HEK293 (cell line): Measurements from ENCODE around the gene AURKA.

Experiments used
- CTCF ChIA-PET: fragments of 350-600 bp; formaldehyde crosslinking; extraction: SDS; loops from one replicate; lab custom pipeline; 2021; ENCODE audit warnings: antibody characterized with exemption; lab: Yijun Ruan, JAX
- POLR2A ChIA-PET: fragments of 300-600 bp; formaldehyde crosslinking; extraction: SDS; loops from one replicate; lab custom pipeline; 2020; ENCODE audit warnings: antibody characterized with exemption, inconsistent platforms; lab: Yijun Ruan, JAX
- H3K27ac ChIP-seq: fragments of 200-500 bp; sonication (Bioruptor generic); 2 replicates; pipeline ENCODE4 v1.5.1; 2014; ENCODE audit warnings: low read depth, low read length, control low read depth, inconsistent platforms; ENCODE audit errors: extremely low read depth
- H3K36me3 ChIP-seq, 2 experiments: fragments of 200-500 bp in 1 of 2; sonication (Bioruptor generic) in 1 of 2; 1 replicate in 1 of 2; 2 replicates in 1 of 2; pipeline ENCODE4 v1.5.1; 2014 to 2017; ENCODE audit warnings: inconsistent platforms in 2 of 2, low read length in 2 of 2; ENCODE audit not compliant: control insufficient read depth in 2 of 2, insufficient read depth in 1 of 2
- H3K4me1 ChIP-seq: fragments of 200-500 bp; sonication (Bioruptor generic); 2 replicates; pipeline ENCODE4 v1.5.1; 2014; ENCODE audit warnings: mild to moderate bottlenecking, low read length, inconsistent platforms; ENCODE audit not compliant: control insufficient read depth, insufficient read depth
- H3K4me3 ChIP-seq: 2 replicates; pipeline ENCODE4 v1.5.1; 2011; ENCODE audit warnings: low read depth, mild to moderate bottlenecking, control low read depth, low read length, moderate library complexity
- H3K9me3 ChIP-seq: fragments of 200-500 bp; sonication (Bioruptor generic); 2 replicates; pipeline ENCODE4 v1.5.1; 2014; ENCODE audit warnings: low read depth, low read length, inconsistent platforms; ENCODE audit not compliant: control insufficient read depth, insufficient read depth
- BCL11B ChIP-seq: fragments of 450-650 bp; formaldehyde crosslinking; IDR thresholded peaks from 2 replicates; pipeline ENCODE4 v1.5.1; 2016; ENCODE audit warnings: low read depth, missing biosample characterization, missing genetic modification characterization
- GFI1B ChIP-seq: fragments of 450-650 bp; formaldehyde crosslinking; IDR thresholded peaks from 2 replicates; pipeline ENCODE4 v1.5.1; 2016; ENCODE audit warnings: missing biosample characterization, missing genetic modification characterization
- HOXC10 ChIP-seq: sonication (generic); formaldehyde crosslinking; IDR thresholded peaks from 2 replicates; pipeline ENCODE4 v1.8.1; 2023; ENCODE audit warnings: mild to moderate bottlenecking, missing genetic modification reagents
- MYNN ChIP-seq: fragments of 450-650 bp; formaldehyde crosslinking; IDR thresholded peaks from 2 replicates; pipeline ENCODE4 v1.5.1; 2016; ENCODE audit warnings: missing biosample characterization, missing genetic modification characterization, borderline replicate concordance
- OSR2 ChIP-seq: fragments of 450-650 bp; formaldehyde crosslinking; IDR thresholded peaks from 2 replicates; pipeline ENCODE4 v1.5.1; 2016; ENCODE audit warnings: missing biosample characterization, missing genetic modification characterization
- REPIN1 ChIP-seq: fragments of 450-650 bp; formaldehyde crosslinking; IDR thresholded peaks from 2 replicates; pipeline ENCODE4 v1.5.1; 2017; ENCODE audit warnings: missing biosample characterization, missing genetic modification characterization, low read depth
- SP7 ChIP-seq: fragments of 450-650 bp; formaldehyde crosslinking; IDR thresholded peaks from 2 replicates; pipeline ENCODE4 v1.5.1; 2016; ENCODE audit warnings: missing biosample characterization, missing genetic modification characterization
- ZFP37 ChIP-seq: fragments of 450-650 bp; formaldehyde crosslinking; IDR thresholded peaks from 2 replicates; pipeline ENCODE4 v1.5.1; 2016; ENCODE audit warnings: missing biosample characterization, missing genetic modification characterization
- ZNF140 ChIP-seq: fragments of 450-650 bp; formaldehyde crosslinking; IDR thresholded peaks from 2 replicates; pipeline ENCODE4 v1.5.1; 2016; ENCODE audit warnings: missing biosample characterization, missing genetic modification characterization
- ZNF2 ChIP-seq: fragments of 450-650 bp; formaldehyde crosslinking; IDR thresholded peaks from 2 replicates; pipeline ENCODE4 v1.5.1; 2016; ENCODE audit warnings: missing biosample characterization, missing genetic modification characterization
- ZNF214 ChIP-seq: fragments of 450-650 bp; formaldehyde crosslinking; IDR thresholded peaks from 2 replicates; pipeline ENCODE4 v1.5.1; 2017; ENCODE audit warnings: missing biosample characterization, mild to moderate bottlenecking, missing genetic modification characterization, borderline replicate concordance
- ZNF324 ChIP-seq: fragments of 450-650 bp; formaldehyde crosslinking; IDR thresholded peaks from 2 replicates; pipeline ENCODE4 v1.5.1; 2016; ENCODE audit warnings: missing biosample characterization, missing genetic modification characterization
- ZNF366 ChIP-seq: fragments of 450-650 bp; formaldehyde crosslinking; conservative IDR thresholded peaks from 2 replicates; pipeline ENCODE4 v1.5.1; 2016; ENCODE audit warnings: missing biosample characterization, missing genetic modification characterization
- ZNF433 ChIP-seq: fragments of 450-650 bp; formaldehyde crosslinking; IDR thresholded peaks from 2 replicates; pipeline ENCODE4 v1.5.1; 2016; ENCODE audit warnings: missing biosample characterization, missing genetic modification characterization, low read depth
- ZNF514 ChIP-seq: fragments of 450-650 bp; formaldehyde crosslinking; IDR thresholded peaks from 2 replicates; pipeline ENCODE4 v1.5.1; 2016; ENCODE audit warnings: missing biosample characterization, missing genetic modification characterization
- ZNF530 ChIP-seq: fragments of 450-650 bp; formaldehyde crosslinking; IDR thresholded peaks from 2 replicates; pipeline ENCODE4 v1.5.1; 2016; ENCODE audit warnings: low read depth, missing biosample characterization, missing genetic modification characterization
- ZNF571 ChIP-seq: fragments of 450-650 bp; formaldehyde crosslinking; IDR thresholded peaks from 2 replicates; pipeline ENCODE4 v1.5.0; 2017; ENCODE audit warnings: missing biosample characterization, missing genetic modification characterization
- ZNF596 ChIP-seq: fragments of 450-650 bp; IDR thresholded peaks from 2 replicates; pipeline ENCODE4 v1.5.0; 2018; ENCODE audit warnings: missing biosample characterization, mild to moderate bottlenecking, missing genetic modification characterization, moderate library complexity
- ZNF610 ChIP-seq: fragments of 450-650 bp; formaldehyde crosslinking; IDR thresholded peaks from 2 replicates; pipeline ENCODE4 v1.5.1; 2016; ENCODE audit warnings: missing biosample characterization, missing genetic modification characterization, borderline replicate concordance
- ZNF624 ChIP-seq: fragments of 450-650 bp; formaldehyde crosslinking; IDR thresholded peaks from 2 replicates; pipeline ENCODE4 v1.5.1; 2017; ENCODE audit warnings: missing biosample characterization, missing genetic modification characterization
- ZNF830 ChIP-seq: fragments of 450-650 bp; IDR thresholded peaks from 2 replicates; pipeline ENCODE4 v1.5.0; 2018; ENCODE audit warnings: missing biosample characterization, missing genetic modification characterization, low read depth, mild to moderate bottlenecking, moderate library complexity
- ZSCAN23 ChIP-seq: fragments of 450-650 bp; formaldehyde crosslinking; IDR thresholded peaks from 2 replicates; pipeline ENCODE4 v1.5.1; 2016; ENCODE audit warnings: missing biosample characterization, missing genetic modification characterization
- ZXDB ChIP-seq: fragments of 450-650 bp; formaldehyde crosslinking; IDR thresholded peaks from 2 replicates; pipeline ENCODE4 v1.5.1; 2016; ENCODE audit warnings: missing biosample characterization, missing genetic modification characterization
- TF ChIP-seq, protein P1 (sequence below): fragments of 450-650 bp; formaldehyde crosslinking; IDR thresholded peaks from 2 replicates; pipeline ENCODE4 v1.5.1; 2016; ENCODE audit warnings: missing biosample characterization, missing genetic modification characterization
- TF ChIP-seq, protein P2 (sequence below): fragments of 450-650 bp; formaldehyde crosslinking; IDR thresholded peaks from 2 replicates; pipeline ENCODE4 v1.5.1; 2016; ENCODE audit warnings: missing biosample characterization, missing genetic modification characterization, borderline replicate concordance
- TF ChIP-seq, protein P3 (sequence below): fragments of 450-650 bp; formaldehyde crosslinking; IDR thresholded peaks from 2 replicates; pipeline ENCODE4 v1.5.1; 2017; ENCODE audit warnings: missing biosample characterization, missing genetic modification characterization
- TF ChIP-seq, protein P4 (sequence below): fragments of 450-650 bp; formaldehyde crosslinking; IDR thresholded peaks from 2 replicates; pipeline ENCODE4 v1.5.1; 2016; ENCODE audit warnings: missing biosample characterization, missing genetic modification characterization
- TF ChIP-seq, protein P5 (sequence below): fragments of 450-650 bp; formaldehyde crosslinking; IDR thresholded peaks from 2 replicates; pipeline ENCODE4 v1.5.1; 2016; ENCODE audit warnings: missing biosample characterization, missing genetic modification characterization

Gene AURKA

DNA sequence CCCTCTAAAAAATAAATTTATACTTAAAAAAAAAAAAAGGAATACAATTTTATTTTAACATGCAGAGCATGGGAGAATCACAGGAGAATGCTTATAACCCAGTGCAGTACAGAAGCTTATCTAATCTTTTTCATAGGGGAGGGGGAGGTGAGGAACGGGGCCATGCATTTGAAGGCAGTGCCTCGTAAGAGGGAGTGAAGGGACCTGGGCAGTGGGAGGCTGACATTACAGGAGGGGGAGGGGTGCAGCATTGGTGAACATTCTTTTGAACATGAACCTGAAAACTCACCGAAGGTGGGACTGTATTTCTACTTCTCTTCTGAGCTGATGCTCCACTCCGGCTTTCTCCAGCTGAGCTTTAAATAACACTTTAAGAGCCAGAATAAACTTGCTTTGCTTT is 9.3 kb downstream of the AURKA start:
- peaks cover 41 to 95% of the 10 kb centered on the region in 2 experiments for H3K36me3 ChIP-seq
- H3K27ac ChIP-seq, result no peak overlapping the region
- no peak overlapping the region for H3K4me3 ChIP-seq
- no peaks in the 10 kb centered on the region for H3K9me3 ChIP-seq
- no peaks in the 10 kb centered on the region for H3K4me1 ChIP-seq
- CTCF ChIA-PET, result no interaction called here
- POLR2A ChIA-PET, result interaction anchor here (0.6 to 1.9 kb wide), 2 partner anchors 9 to 40 kb away, joined by 3 to 8 read pairs; partner anchors contain the start of genes AURKA and CSTF1
- TF ChIP-seq, protein P1, sequence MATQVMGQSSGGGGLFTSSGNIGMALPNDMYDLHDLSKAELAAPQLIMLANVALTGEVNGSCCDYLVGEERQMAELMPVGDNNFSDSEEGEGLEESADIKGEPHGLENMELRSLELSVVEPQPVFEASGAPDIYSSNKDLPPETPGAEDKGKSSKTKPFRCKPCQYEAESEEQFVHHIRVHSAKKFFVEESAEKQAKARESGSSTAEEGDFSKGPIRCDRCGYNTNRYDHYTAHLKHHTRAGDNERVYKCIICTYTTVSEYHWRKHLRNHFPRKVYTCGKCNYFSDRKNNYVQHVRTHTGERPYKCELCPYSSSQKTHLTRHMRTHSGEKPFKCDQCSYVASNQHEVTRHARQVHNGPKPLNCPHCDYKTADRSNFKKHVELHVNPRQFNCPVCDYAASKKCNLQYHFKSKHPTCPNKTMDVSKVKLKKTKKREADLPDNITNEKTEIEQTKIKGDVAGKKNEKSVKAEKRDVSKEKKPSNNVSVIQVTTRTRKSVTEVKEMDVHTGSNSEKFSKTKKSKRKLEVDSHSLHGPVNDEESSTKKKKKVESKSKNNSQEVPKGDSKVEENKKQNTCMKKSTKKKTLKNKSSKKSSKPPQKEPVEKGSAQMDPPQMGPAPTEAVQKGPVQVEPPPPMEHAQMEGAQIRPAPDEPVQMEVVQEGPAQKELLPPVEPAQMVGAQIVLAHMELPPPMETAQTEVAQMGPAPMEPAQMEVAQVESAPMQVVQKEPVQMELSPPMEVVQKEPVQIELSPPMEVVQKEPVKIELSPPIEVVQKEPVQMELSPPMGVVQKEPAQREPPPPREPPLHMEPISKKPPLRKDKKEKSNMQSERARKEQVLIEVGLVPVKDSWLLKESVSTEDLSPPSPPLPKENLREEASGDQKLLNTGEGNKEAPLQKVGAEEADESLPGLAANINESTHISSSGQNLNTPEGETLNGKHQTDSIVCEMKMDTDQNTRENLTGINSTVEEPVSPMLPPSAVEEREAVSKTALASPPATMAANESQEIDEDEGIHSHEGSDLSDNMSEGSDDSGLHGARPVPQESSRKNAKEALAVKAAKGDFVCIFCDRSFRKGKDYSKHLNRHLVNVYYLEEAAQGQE, result no peak
- TF ChIP-seq, protein P2, sequence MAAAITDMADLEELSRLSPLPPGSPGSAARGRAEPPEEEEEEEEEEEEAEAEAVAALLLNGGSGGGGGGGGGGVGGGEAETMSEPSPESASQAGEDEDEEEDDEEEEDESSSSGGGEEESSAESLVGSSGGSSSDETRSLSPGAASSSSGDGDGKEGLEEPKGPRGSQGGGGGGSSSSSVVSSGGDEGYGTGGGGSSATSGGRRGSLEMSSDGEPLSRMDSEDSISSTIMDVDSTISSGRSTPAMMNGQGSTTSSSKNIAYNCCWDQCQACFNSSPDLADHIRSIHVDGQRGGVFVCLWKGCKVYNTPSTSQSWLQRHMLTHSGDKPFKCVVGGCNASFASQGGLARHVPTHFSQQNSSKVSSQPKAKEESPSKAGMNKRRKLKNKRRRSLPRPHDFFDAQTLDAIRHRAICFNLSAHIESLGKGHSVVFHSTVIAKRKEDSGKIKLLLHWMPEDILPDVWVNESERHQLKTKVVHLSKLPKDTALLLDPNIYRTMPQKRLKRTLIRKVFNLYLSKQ, result no peak
- no peak for TF ChIP-seq ZNF514 (tag by site-specific recombination)
- TF ChIP-seq, protein P3, sequence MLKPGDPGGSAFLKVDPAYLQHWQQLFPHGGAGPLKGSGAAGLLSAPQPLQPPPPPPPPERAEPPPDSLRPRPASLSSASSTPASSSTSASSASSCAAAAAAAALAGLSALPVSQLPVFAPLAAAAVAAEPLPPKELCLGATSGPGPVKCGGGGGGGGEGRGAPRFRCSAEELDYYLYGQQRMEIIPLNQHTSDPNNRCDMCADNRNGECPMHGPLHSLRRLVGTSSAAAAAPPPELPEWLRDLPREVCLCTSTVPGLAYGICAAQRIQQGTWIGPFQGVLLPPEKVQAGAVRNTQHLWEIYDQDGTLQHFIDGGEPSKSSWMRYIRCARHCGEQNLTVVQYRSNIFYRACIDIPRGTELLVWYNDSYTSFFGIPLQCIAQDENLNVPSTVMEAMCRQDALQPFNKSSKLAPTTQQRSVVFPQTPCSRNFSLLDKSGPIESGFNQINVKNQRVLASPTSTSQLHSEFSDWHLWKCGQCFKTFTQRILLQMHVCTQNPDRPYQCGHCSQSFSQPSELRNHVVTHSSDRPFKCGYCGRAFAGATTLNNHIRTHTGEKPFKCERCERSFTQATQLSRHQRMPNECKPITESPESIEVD (tag by site-specific recombination), result no peak
- TF ChIP-seq ZNF214 (tag by site-specific recombination), result no peak
- no peak for TF ChIP-seq ZNF140
- TF ChIP-seq ZNF433, result no peak
- TF ChIP-seq REPIN1 (tag by site-specific recombination), result no peak
- TF ChIP-seq SP7, result no peak
- TF ChIP-seq MYNN (tag by site-specific recombination), result no peak
- no peak for TF ChIP-seq ZNF324 (tag by site-specific recombination)
- no peak for TF ChIP-seq ZSCAN23 (tag by site-specific recombination)
- TF ChIP-seq ZNF530 (tag by site-specific recombination), result no peak
- TF ChIP-seq ZNF366 (tag by site-specific recombination), result no peak

DNA sequence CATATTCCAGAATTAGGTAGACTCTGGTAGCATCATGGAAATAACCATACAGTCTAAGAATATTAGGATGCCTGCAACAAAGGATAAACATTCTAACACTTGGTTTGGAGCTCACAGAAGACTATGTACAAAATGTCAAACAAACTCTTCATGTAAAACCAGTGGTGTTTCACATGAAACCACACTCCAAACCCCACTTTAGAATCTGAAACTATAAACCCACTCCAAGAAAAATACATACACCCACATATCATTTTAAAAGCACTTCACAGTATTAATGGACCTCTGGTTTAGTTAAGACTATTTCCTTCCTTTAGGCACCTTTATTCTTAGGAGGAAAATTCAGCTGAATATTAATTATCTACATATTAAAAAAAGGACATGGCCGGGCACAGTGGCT is 10.5 kb downstream of the AURKA start:
- CTCF ChIA-PET, result no interaction called here
- Histone ChIP-seq H3K36me3 (peaks cover 41 to 95% of the 10 kb centered on the region in 2 experiments), H3K9me3 (no peaks in the 10 kb centered on the region), H3K4me1 (no peaks in the 10 kb centered on the region), H3K27ac (no peak overlapping the region), H3K4me3 (no peak overlapping the region)
- no peak for TF ChIP-seq ZNF610 (tag by site-specific recombination)
- no peak for TF ChIP-seq ZNF2 (tag by site-specific recombination)
- no peak for TF ChIP-seq SP7
- TF ChIP-seq GFI1B, result no peak
- TF ChIP-seq, protein P4, sequence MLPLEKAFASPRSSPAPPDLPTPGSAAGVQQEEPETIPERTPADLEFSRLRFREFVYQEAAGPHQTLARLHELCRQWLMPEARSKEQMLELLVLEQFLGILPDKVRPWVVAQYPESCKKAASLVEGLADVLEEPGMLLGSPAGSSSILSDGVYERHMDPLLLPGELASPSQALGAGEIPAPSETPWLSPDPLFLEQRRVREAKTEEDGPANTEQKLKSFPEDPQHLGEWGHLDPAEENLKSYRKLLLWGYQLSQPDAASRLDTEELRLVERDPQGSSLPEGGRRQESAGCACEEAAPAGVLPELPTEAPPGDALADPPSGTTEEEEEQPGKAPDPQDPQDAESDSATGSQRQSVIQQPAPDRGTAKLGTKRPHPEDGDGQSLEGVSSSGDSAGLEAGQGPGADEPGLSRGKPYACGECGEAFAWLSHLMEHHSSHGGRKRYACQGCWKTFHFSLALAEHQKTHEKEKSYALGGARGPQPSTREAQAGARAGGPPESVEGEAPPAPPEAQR (tag by site-specific recombination), result no peak
- no peak for TF ChIP-seq HOXC10 (CRISPR knock-in tag)
- no peak for TF ChIP-seq BCL11B (tag by site-specific recombination)
- TF ChIP-seq ZNF830 (tag by site-specific recombination), result no peak
- TF ChIP-seq, protein P5, sequence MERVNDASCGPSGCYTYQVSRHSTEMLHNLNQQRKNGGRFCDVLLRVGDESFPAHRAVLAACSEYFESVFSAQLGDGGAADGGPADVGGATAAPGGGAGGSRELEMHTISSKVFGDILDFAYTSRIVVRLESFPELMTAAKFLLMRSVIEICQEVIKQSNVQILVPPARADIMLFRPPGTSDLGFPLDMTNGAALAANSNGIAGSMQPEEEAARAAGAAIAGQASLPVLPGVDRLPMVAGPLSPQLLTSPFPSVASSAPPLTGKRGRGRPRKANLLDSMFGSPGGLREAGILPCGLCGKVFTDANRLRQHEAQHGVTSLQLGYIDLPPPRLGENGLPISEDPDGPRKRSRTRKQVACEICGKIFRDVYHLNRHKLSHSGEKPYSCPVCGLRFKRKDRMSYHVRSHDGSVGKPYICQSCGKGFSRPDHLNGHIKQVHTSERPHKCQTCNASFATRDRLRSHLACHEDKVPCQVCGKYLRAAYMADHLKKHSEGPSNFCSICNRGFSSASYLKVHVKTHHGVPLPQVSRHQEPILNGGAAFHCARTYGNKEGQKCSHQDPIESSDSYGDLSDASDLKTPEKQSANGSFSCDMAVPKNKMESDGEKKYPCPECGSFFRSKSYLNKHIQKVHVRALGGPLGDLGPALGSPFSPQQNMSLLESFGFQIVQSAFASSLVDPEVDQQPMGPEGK (tag by site-specific recombination), result no peak
- TF ChIP-seq ZFP37, result no peak
- no peak for TF ChIP-seq ZNF571 (tag by site-specific recombination)
- no peak for TF ChIP-seq OSR2 (tag by site-specific recombination)
- TF ChIP-seq ZNF596, result no peak
- no peak for TF ChIP-seq ZNF624
- no peak for TF ChIP-seq ZXDB (tag by site-specific recombination)
- POLR2A ChIA-PET, result no interaction called here
